HL-60 (cell line): ENCODE results near the gene PNPLA6.

ENCODE experiments used
- DNase-seq, 2 experiments: peaks; one replicate each; pipeline ENCODE4 v3.0.0-alpha.2; 2010 to 2020; ENCODE audit warnings: low read depth in 1 of 2, low spot score in 1 of 2
- H3K27ac ChIP-seq: fragments of 250-450 bp; sonication (Bioruptor Pico); replicated peaks from 2 replicates; pipeline ENCODE4 v1.5.1; 2020; ENCODE audit warnings: mild to moderate bottlenecking, moderate library complexity
- H3K27me3 ChIP-seq: fragments of 250-450 bp; sonication (Bioruptor Pico); 2 replicates; pipeline ENCODE4 v1.5.1; 2021; ENCODE audit warnings: mild to moderate bottlenecking, moderate library complexity; ENCODE audit not compliant: insufficient read depth, poor library complexity, severe bottlenecking
- H3K4me3 ChIP-seq: replicated peaks from 2 replicates; pipeline ENCODE4 v1.5.1; 2011; ENCODE audit warnings: mild to moderate bottlenecking, control low read depth, low read length; ENCODE audit not compliant: insufficient read depth
- GABPA ChIP-seq: IDR thresholded peaks from 2 replicates; pipeline ENCODE4 v1.6.1; 2012; ENCODE audit warnings: low read depth
- POLR2AphosphoS5 ChIP-seq: IDR thresholded peaks from 2 replicates; pipeline ENCODE4 v1.6.1; 2012; ENCODE audit warnings: low read depth
- SPI1 ChIP-seq: IDR thresholded peaks from 2 replicates; pipeline ENCODE4 v1.6.1; 2012; ENCODE audit warnings: low read depth, mild to moderate bottlenecking, borderline replicate concordance
- TF ChIP-seq, protein P1 (sequence below): IDR thresholded peaks from one replicate; pipeline ENCODE4 v1.5.1; 2011; ENCODE audit warnings: low read length, control low read depth, inconsistent platforms; ENCODE audit not compliant: insufficient read depth
- TF ChIP-seq, protein P2 (sequence below): IDR thresholded peaks from 2 replicates; pipeline ENCODE4 v1.6.1; 2012; ENCODE audit warnings: low read depth; ENCODE audit not compliant: insufficient replicate concordance

Gene PNPLA6

DNA sequence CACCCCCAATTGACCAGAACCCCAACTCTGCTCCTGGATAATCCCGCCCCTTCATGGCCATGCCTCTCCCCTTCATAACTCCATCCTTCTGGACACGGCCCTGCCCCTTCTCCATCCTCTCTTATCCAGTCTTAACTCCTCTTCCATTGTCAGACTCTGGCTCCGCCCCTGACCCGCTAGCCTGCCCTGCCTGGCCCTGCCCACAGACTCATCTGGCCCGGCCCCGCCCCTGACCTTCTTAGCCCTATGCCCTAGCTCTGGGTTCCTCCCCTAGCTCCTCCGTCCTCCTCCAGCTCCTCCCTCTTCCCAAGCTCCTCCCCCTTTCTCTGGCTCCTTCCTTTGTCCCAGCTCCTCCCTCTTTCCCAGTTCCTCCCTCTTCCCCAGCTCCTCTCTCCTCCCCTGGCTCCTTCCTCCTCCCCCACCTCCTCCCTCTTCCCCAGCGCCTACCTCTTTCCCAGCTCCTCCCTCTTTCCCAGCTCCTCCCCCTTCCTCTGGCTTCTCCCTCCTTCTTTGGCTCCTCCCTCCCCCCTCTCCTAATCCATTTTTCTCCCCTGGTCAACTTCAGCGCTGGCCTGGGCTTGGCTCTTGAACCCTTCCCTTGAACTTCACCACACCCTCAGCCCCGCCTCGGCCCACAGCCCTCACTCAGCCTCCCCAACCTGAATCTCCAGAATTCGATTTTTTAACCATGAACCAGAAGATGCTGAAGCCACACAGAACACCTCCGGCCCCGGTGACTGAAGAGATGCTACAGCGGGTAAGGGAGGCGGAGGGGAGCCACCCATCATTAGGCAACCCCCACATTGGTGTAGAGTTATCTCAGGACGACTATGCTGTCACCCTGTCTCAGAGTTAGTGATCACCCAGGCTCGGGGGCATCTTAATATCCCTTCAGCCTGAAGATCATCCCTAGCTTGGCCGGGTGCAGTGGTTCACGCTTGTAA is 28.9 kb upstream of the PNPLA6 start:
- Histone ChIP-seq H3K27ac (no peak overlapping the region), H3K27me3 (no peaks in the 10 kb centered on the region), H3K4me3 (no peak overlapping the region)
- TF ChIP-seq, protein P1, sequence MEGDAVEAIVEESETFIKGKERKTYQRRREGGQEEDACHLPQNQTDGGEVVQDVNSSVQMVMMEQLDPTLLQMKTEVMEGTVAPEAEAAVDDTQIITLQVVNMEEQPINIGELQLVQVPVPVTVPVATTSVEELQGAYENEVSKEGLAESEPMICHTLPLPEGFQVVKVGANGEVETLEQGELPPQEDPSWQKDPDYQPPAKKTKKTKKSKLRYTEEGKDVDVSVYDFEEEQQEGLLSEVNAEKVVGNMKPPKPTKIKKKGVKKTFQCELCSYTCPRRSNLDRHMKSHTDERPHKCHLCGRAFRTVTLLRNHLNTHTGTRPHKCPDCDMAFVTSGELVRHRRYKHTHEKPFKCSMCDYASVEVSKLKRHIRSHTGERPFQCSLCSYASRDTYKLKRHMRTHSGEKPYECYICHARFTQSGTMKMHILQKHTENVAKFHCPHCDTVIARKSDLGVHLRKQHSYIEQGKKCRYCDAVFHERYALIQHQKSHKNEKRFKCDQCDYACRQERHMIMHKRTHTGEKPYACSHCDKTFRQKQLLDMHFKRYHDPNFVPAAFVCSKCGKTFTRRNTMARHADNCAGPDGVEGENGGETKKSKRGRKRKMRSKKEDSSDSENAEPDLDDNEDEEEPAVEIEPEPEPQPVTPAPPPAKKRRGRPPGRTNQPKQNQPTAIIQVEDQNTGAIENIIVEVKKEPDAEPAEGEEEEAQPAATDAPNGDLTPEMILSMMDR = no peak
- no peak for TF ChIP-seq SPI1
- TF ChIP-seq, protein P2, sequence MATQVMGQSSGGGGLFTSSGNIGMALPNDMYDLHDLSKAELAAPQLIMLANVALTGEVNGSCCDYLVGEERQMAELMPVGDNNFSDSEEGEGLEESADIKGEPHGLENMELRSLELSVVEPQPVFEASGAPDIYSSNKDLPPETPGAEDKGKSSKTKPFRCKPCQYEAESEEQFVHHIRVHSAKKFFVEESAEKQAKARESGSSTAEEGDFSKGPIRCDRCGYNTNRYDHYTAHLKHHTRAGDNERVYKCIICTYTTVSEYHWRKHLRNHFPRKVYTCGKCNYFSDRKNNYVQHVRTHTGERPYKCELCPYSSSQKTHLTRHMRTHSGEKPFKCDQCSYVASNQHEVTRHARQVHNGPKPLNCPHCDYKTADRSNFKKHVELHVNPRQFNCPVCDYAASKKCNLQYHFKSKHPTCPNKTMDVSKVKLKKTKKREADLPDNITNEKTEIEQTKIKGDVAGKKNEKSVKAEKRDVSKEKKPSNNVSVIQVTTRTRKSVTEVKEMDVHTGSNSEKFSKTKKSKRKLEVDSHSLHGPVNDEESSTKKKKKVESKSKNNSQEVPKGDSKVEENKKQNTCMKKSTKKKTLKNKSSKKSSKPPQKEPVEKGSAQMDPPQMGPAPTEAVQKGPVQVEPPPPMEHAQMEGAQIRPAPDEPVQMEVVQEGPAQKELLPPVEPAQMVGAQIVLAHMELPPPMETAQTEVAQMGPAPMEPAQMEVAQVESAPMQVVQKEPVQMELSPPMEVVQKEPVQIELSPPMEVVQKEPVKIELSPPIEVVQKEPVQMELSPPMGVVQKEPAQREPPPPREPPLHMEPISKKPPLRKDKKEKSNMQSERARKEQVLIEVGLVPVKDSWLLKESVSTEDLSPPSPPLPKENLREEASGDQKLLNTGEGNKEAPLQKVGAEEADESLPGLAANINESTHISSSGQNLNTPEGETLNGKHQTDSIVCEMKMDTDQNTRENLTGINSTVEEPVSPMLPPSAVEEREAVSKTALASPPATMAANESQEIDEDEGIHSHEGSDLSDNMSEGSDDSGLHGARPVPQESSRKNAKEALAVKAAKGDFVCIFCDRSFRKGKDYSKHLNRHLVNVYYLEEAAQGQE = no peak
- no peak for TF ChIP-seq POLR2AphosphoS5
- TF ChIP-seq GABPA = no peak
- peak; percentile 58 to 68 for DNase-seq

DNA sequence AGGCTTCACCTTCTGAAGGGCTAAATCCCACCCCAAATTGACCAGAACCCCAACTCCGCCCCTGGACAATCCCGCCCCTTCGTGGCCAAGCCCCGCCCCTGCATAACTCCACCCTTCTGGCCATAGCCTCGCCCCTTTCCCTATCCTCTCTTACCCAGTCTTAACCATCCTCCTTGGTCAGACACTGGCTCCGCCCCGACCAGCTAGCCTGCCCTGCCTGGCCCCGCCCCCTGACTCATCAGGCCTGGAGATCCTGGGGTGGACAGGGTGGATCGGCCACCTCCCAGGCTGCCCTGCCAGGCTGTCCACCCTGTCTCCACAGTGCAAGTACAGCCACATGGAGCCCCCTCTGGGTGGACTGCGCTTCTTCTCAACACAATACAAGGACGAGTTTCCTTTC is 27.6 kb upstream of the PNPLA6 start:
- H3K27ac ChIP-seq = no peak overlapping the region
- TF ChIP-seq SPI1 (no peak), GABPA (no peak), POLR2AphosphoS5 (no peak)
- TF ChIP-seq, protein P2 = no peak
- TF ChIP-seq, protein P1 = no peak
- no peak overlapping the region for H3K4me3 ChIP-seq
- peak in 1 of 2 experiments; percentile 12 for DNase-seq
- H3K27me3 ChIP-seq = no peaks in the 10 kb centered on the region

DNA sequence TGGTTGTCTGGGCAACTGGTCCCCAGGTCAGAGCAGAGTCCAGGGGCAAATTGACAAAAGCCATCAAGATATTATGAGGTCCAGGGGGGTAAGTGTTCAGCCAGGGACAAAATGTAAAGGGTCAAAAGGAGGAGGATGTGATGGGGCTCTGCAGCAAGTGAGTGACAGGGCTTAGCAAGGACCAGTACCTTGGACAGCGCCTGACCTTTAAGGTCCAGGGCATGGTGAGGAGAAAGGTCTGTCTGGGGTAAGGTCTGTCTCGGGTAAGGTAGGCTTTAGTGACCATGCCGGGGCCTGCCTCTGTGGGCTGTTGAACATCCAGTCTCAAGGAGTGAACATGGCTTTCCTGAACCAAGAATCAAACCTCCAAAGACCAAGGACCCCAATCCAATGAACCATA is 25.9 kb upstream of the PNPLA6 start:
- no peak for DNase-seq
- peaks cover under 1% of the 10 kb centered on the region for H3K27me3 ChIP-seq
- no peak overlapping the region for H3K27ac ChIP-seq
- TF ChIP-seq, protein P1 = no peak
- TF ChIP-seq, protein P2 = peak; percentile 96
- TF ChIP-seq GABPA = no peak
- H3K4me3 ChIP-seq = no peak overlapping the region
